GM12878 (cell line): Measurements from ENCODE around the gene PAPOLG. TPM values are rescaled to one million over a fixed set of nuclear protein-coding genes. Genes with fewer than 3 reads are reported as not detected.

ENCODE experiments used
- ATF2 ChIP-seq: IDR thresholded peaks from 2 replicates; pipeline ENCODE4 v1.6.1; 2012; ENCODE audit warnings: low read length, inconsistent platforms
- CREM ChIP-seq: IDR thresholded peaks from 2 replicates; pipeline ENCODE4 v1.6.1; 2014; ENCODE audit warnings: antibody characterized with exemption, low read depth
- EED ChIP-seq: sonication (generic); IDR thresholded peaks from 2 replicates; pipeline ENCODE4 v1.6.1; 2016; ENCODE audit warnings: antibody characterized with exemption, low read depth
- ESRRA ChIP-seq: IDR thresholded peaks from 2 replicates; pipeline ENCODE4 v1.6.1; 2012; ENCODE audit warnings: mild to moderate bottlenecking, low read length, improper control_type of control experiment
- ETV6 ChIP-seq, 2 experiments: fragments of 450-650 bp in 1 of 2; IDR thresholded peaks in 1 of 2; conservative IDR thresholded peaks in 1 of 2; 2 replicates each; pipeline ENCODE4 v1.6.1; 2014; ENCODE audit warnings: antibody characterized with exemption in 1 of 2, borderline replicate concordance in 1 of 2, low read depth in 1 of 2, mild to moderate bottlenecking in 1 of 2, moderate library complexity in 1 of 2
- GABPA ChIP-seq: IDR thresholded peaks from 2 replicates; pipeline ENCODE4 v1.6.1; 2014; ENCODE audit warnings: antibody characterized with exemption, low read depth, mild to moderate bottlenecking, inconsistent platforms
- JUND ChIP-seq: IDR thresholded peaks from 2 replicates; pipeline ENCODE4 v1.6.1; 2012; ENCODE audit warnings: low read depth, mild to moderate bottlenecking, low read length, improper control_type of control experiment, moderate library complexity
- KAT2A ChIP-seq: conservative IDR thresholded peaks from 2 replicates; pipeline ENCODE4 v1.6.1; 2011; ENCODE audit warnings: low read depth, low read length; ENCODE audit not compliant: control insufficient read depth
- MYC ChIP-seq: IDR thresholded peaks from 2 replicates; pipeline ENCODE4 v1.6.1; 2011; ENCODE audit warnings: mild to moderate bottlenecking, low read length, moderate library complexity, inconsistent platforms; ENCODE audit not compliant: insufficient read depth, insufficient replicate concordance, insufficient read length, severe bottlenecking
- NFIC ChIP-seq: IDR thresholded peaks from 2 replicates; pipeline ENCODE4 v1.6.1; 2012; ENCODE audit warnings: low read depth, mild to moderate bottlenecking, inconsistent platforms, low read length, moderate library complexity
- NFXL1 ChIP-seq: fragments of 450-650 bp; IDR thresholded peaks from 2 replicates; pipeline ENCODE4 v1.6.1; 2017; ENCODE audit warnings: antibody characterized with exemption, mild to moderate bottlenecking, borderline replicate concordance
- NR2C2 ChIP-seq: IDR thresholded peaks from 2 replicates; pipeline ENCODE4 v1.6.1; 2011; ENCODE audit warnings: borderline replicate concordance, low read depth; ENCODE audit not compliant: control insufficient read depth, insufficient read length
- PAX5 ChIP-seq: IDR thresholded peaks from 2 replicates; pipeline ENCODE4 v1.6.1; 2011; ENCODE audit warnings: low read depth, low read length, borderline replicate concordance
- PAX8 ChIP-seq: fragments of 450-650 bp; IDR thresholded peaks from 2 replicates; pipeline ENCODE4 v1.6.1; 2017; ENCODE audit warnings: mild to moderate bottlenecking, moderate library complexity
- SKIL ChIP-seq: fragments of 450-650 bp; IDR thresholded peaks from 2 replicates; pipeline ENCODE4 v1.6.1; 2017; ENCODE audit warnings: mild to moderate bottlenecking, low read depth, inconsistent platforms; ENCODE audit not compliant: poor library complexity, severe bottlenecking
- TAF1 ChIP-seq: IDR thresholded peaks from 2 replicates; pipeline ENCODE4 v1.6.1; 2011; ENCODE audit warnings: mild to moderate bottlenecking, low read depth, low read length, borderline replicate concordance
- USF2 ChIP-seq: IDR thresholded peaks from 2 replicates; pipeline ENCODE4 v1.6.1; 2011; ENCODE audit warnings: low read depth, low read length, improper control_type of control experiment, borderline replicate concordance
- YY1 ChIP-seq: IDR thresholded peaks from 2 replicates; pipeline ENCODE4 v1.6.1; 2011; ENCODE audit warnings: low read depth, mild to moderate bottlenecking, low read length
- ZBED1 ChIP-seq: IDR thresholded peaks from 2 replicates; pipeline ENCODE4 v1.6.1; 2016; ENCODE audit warnings: borderline replicate concordance
- polyA plus RNA-seq, 11 experiments: library from polyadenylated mRNA; depleted of rRNA in 4 of 11; unstranded in 6 of 11; stranded (reverse) in 5 of 11; fragments of >200 nt; fragmentation: Nextera tagmentation in 4 of 11; fragmentation: Illumina TruSeq in 1 of 11; extraction: Ambion mirVana in 4 of 11; extraction: Trizol in 1 of 11; gene quantifications; 1 replicate in 1 of 11; 2 replicates in 10 of 11; pipeline versions ENCODE4 v1.2.1 to v1.2.3, GENCODE V29; 2011 to 2016; ENCODE audit warnings: inconsistent platforms in 2 of 11, missing spikeins in 2 of 11, low read depth in 1 of 11
- total RNA-seq, 4 experiments: library from RNA; depleted of rRNA in 3 of 4; stranded (reverse); fragments of >200 nt in 3 of 4; fragmentation: Illumina TruSeq in 1 of 4; extraction: Trizol in 1 of 4; gene quantifications; 2 replicates each; pipeline versions ENCODE4 v1.2.1 to v1.2.3, GENCODE V29; 2013 to 2021
- TF ChIP-seq, protein P1 (sequence below): fragments of 450-650 bp; formaldehyde crosslinking; IDR thresholded peaks from 2 replicates; pipeline ENCODE4 v1.4.0; 2022; ENCODE audit warnings: mild to moderate bottlenecking, moderate library complexity
- TF ChIP-seq, protein P2 (sequence below): fragments of 150-350 bp; IDR thresholded peaks from 2 replicates; pipeline ENCODE4 v1.6.1; 2014; ENCODE audit warnings: mild to moderate bottlenecking, low read depth, low read length

PAPOLG gene
- total and polyA plus RNA-seq, 10 of the 15 experiments (the other 5 are each of a cell fraction or from before 2014, with no cell fraction given), result 4.2 to 15.8 (median 10.7) TPM

DNA sequence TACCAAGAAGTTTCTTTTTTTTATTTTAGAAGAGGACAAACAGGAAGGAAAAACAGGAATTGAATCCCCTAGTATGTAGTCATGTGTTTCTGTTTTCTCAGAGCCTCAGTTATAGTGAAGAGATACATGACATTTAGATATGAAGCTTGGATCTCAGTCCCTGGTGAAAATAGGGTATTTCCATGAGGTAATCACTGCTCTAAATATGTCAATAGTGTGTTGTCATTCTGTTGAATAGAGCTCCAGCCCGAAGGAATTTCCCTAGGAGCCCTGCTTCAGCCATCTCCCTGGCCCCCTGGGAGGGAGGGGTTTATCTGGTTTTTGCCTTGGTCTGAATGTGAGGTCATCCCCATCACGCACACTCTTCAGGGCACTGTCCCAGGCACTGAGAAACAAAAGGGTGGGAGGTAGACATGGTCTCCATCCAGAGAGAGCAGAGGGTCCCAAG is 78.2 kb downstream of the PAPOLG start (continued):
- TF ChIP-seq SKIL (no peak), NFXL1 (no peak), ESRRA (no peak), USF2 (no peak), PAX8 (no peak), PAX5 (no peak), NR2C2 (no peak), EED (peak; percentile 97), NFIC (peak; percentile 98), TAF1 (no peak), KAT2A (no peak), ATF2 (peak; percentile 99), JUND (no peak), ETV6 (conservative IDR thresholded peaks at IDR 0.05 in 1 of 2, IDR thresholded peaks at IDR 0.05 in 1 of 2; ENCODE audit: borderline replicate concordance in 1 of 2, low read depth in 1 of 2) (peak in 1 of 2 experiments; percentile 26; a peak in 1 of 4 replicates), YY1 (0 out of 2 replicates have a peak, but pooled peaks have one; percentile 9), ZBED1 (peak; percentile 79; the same call in 1 of the 2 replicates), MYC (no peak), CREM (peak; percentile 78), GABPA (0 out of 2 replicates have a peak, but pooled peaks have one; percentile 35)
- TF ChIP-seq, protein P1, sequence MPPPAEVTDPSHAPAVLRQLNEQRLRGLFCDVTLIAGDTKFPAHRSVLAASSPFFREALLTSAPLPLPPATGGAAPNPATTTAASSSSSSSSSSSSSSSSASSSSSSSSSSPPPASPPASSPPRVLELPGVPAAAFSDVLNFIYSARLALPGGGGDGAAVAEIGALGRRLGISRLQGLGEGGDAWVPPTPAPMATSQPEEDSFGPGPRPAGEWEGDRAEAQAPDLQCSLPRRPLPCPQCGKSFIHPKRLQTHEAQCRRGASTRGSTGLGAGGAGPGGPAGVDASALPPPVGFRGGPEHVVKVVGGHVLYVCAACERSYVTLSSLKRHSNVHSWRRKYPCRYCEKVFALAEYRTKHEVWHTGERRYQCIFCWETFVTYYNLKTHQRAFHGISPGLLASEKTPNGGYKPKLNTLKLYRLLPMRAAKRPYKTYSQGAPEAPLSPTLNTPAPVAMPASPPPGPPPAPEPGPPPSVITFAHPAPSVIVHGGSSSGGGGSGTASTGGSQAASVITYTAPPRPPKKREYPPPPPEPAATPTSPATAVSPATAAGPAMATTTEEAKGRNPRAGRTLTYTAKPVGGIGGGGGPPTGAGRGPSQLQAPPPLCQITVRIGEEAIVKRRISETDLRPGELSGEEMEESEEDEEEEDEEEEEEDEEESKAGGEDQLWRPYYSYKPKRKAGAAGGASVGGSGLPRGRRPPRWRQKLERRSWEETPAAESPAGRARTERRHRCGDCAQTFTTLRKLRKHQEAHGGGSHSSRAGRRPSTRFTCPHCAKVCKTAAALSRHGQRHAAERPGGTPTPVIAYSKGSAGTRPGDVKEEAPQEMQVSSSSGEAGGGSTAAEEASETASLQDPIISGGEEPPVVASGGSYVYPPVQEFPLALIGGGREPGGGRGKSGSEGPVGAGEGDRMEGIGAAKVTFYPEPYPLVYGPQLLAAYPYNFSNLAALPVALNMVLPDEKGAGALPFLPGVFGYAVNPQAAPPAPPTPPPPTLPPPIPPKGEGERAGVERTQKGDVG, result no peak
- TF ChIP-seq, protein P2, sequence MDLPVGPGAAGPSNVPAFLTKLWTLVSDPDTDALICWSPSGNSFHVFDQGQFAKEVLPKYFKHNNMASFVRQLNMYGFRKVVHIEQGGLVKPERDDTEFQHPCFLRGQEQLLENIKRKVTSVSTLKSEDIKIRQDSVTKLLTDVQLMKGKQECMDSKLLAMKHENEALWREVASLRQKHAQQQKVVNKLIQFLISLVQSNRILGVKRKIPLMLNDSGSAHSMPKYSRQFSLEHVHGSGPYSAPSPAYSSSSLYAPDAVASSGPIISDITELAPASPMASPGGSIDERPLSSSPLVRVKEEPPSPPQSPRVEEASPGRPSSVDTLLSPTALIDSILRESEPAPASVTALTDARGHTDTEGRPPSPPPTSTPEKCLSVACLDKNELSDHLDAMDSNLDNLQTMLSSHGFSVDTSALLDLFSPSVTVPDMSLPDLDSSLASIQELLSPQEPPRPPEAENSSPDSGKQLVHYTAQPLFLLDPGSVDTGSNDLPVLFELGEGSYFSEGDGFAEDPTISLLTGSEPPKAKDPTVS, result no peak
